Liver (tissue), 3 donors: ENCODE results near the gene RSRC2.

Experiments used
- CTCF ChIP-seq: fragments of 150-350 bp; IDR thresholded peaks from 2 replicates; pipeline ENCODE4 v1.5.1; 2017; ENCODE audit warnings: improper control_type of control experiment, low read depth, low read length; ENCODE audit not compliant: missing input control
- FOXA1 ChIP-seq: IDR thresholded peaks from 2 replicates; pipeline ENCODE4 v1.6.1; 2016; ENCODE audit warnings: antibody characterized with exemption
- GABPA ChIP-seq, 2 donors: IDR thresholded peaks in 1 of 2; conservative IDR thresholded peaks in 1 of 2; 2 replicates each; pipeline ENCODE4 v1.6.1; 2016; ENCODE audit warnings: antibody characterized with exemption in 2 of 2, mild to moderate bottlenecking in 1 of 2, moderate library complexity in 1 of 2
- REST ChIP-seq: IDR thresholded peaks from 2 replicates; pipeline ENCODE4 v1.6.1; 2016; ENCODE audit warnings: antibody characterized with exemption, mild to moderate bottlenecking
- RXRA ChIP-seq, 2 donors: IDR thresholded peaks; 2 replicates each; pipeline ENCODE4 v1.6.1; 2017 to 2018; ENCODE audit warnings: antibody characterized with exemption in 2 of 2, mild to moderate bottlenecking in 1 of 2
- SP1 ChIP-seq: IDR thresholded peaks from 2 replicates; pipeline ENCODE4 v1.6.1; 2018; ENCODE audit warnings: antibody characterized with exemption, mild to moderate bottlenecking
- TAF1 ChIP-seq: conservative IDR thresholded peaks from 2 replicates; pipeline ENCODE4 v1.6.1; 2016; ENCODE audit warnings: antibody characterized with exemption, mild to moderate bottlenecking
- YY1 ChIP-seq: IDR thresholded peaks from 2 replicates; pipeline ENCODE4 v1.6.1; 2016; ENCODE audit warnings: antibody characterized with exemption, mild to moderate bottlenecking
- TF ChIP-seq, protein P1 (sequence below): IDR thresholded peaks from 2 replicates; pipeline ENCODE4 v1.6.1; 2016; ENCODE audit warnings: antibody characterized with exemption
- TF ChIP-seq, protein P2 (sequence below): IDR thresholded peaks from 2 replicates; pipeline ENCODE4 v1.6.1; 2016; ENCODE audit warnings: antibody characterized with exemption
- donor health status: healthy.
- donor health status: healthy.

GRCh38 chr12:122528582-122528981, 1.8 kb upstream of the RSRC2 start:
- TF ChIP-seq, protein P1, sequence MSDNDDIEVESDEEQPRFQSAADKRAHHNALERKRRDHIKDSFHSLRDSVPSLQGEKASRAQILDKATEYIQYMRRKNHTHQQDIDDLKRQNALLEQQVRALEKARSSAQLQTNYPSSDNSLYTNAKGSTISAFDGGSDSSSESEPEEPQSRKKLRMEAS: no peak
- no peak for TF ChIP-seq CTCF
- TF ChIP-seq TAF1: no peak
- TF ChIP-seq, protein P2, sequence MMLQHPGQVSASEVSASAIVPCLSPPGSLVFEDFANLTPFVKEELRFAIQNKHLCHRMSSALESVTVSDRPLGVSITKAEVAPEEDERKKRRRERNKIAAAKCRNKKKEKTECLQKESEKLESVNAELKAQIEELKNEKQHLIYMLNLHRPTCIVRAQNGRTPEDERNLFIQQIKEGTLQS: no peak
- no peak for TF ChIP-seq REST
- TF ChIP-seq GABPA (IDR thresholded peaks at IDR 0.05 in 1 of 2, conservative IDR thresholded peaks at IDR 0.05 in 1 of 2): no peak
- TF ChIP-seq YY1: no peak
- no peak for TF ChIP-seq SP1
- no peak for TF ChIP-seq RXRA (IDR thresholded peaks at IDR 0.05)
- TF ChIP-seq FOXA1: no peak
